Activated naive CD4-positive, alpha-beta T cell treated with anti-CD3 and anti-CD28 coated beads, Interleukin-2, amount 10 ng/mL, durations not matched to agents 7 days and 5 days (primary cell): ENCODE measurements around the gene SCN1B.
"Not testable (repeated sequence)": the region's sequence is repeated elsewhere in the genome, so short reads cannot be mapped to it uniquely, and the experiment has no call there.

Source experiments
- CTCF ChIA-PET: fragments of 350-600 bp; sonication (Branson Sonifier 250); formaldehyde crosslinking; loops from one replicate; lab custom pipeline; 2021; ENCODE audit warnings: antibody characterized with exemption; lab: Charles Lee
- DNase-seq: peaks from one replicate; pipeline ENCODE4 v3.0.0-alpha.2; 2020
- H3K27ac Mint-ChIP-seq: one replicate; pipeline ENCODE4 v1.8.0; 2021; ENCODE audit warnings: mild to moderate bottlenecking, moderate library complexity, mixed read lengths
- H3K27me3 Mint-ChIP-seq: one replicate; pipeline ENCODE4 v1.8.0; 2021; ENCODE audit warnings: mild to moderate bottlenecking, mixed read lengths
- H3K36me3 Mint-ChIP-seq: one replicate; pipeline ENCODE4 v1.8.0; 2021; ENCODE audit warnings: mixed read lengths
- H3K4me1 Mint-ChIP-seq: one replicate; pipeline ENCODE4 v1.8.0; 2021; ENCODE audit warnings: mixed read lengths
- H3K4me3 Mint-ChIP-seq: one replicate; pipeline ENCODE4 v1.8.0; 2021; ENCODE audit warnings: mild to moderate bottlenecking, moderate library complexity, mixed read lengths
- H3K9me3 Mint-ChIP-seq: one replicate; pipeline ENCODE4 v1.8.0; 2021; ENCODE audit warnings: mixed read lengths

SCN1B gene

GRCh38 chr19:35029275-35029736 is 964 bp upstream of the SCN1B start:
- Mint-ChIP-seq H3K4me3 (peak overlapping the region; percentile 57), H3K27me3 (peaks cover 49% of the 10 kb centered on the region), H3K36me3 (peaks cover 23% of the 10 kb centered on the region)
- CTCF ChIA-PET, H3K27ac Mint-ChIP-seq, H3K4me1 Mint-ChIP-seq, DNase-seq, H3K9me3 Mint-ChIP-seq: not testable (repeated sequence)

GRCh38 chr19:35029737-35030256 is 473 bp upstream of the SCN1B start:
- Mint-ChIP-seq H3K4me3 (peak overlapping the region; percentile 57), H3K4me1 (peaks cover 9% of the 10 kb centered on the region), H3K27ac (no peak overlapping the region), H3K36me3 (peaks cover 21% of the 10 kb centered on the region), H3K27me3 (peaks cover 54% of the 10 kb centered on the region), H3K9me3 (no peaks in the 10 kb centered on the region)
- CTCF ChIA-PET: interaction anchor here (0.7 kb wide), 1 partner anchor 9 kb away, joined by 3 read pairs; no protein-coding TSS in a partner anchor
- DNase-seq: no peak

GRCh38 chr19:35031072-35031881 is 1.0 kb downstream of the SCN1B start:
- Mint-ChIP-seq H3K27ac (peak overlapping the region; percentile 13), H3K4me1 (peaks cover 9% of the 10 kb centered on the region), H3K27me3 (peaks cover 56% of the 10 kb centered on the region), H3K9me3 (no peaks in the 10 kb centered on the region), H3K4me3 (peak overlapping the region; percentile 66), H3K36me3 (peaks cover 11% of the 10 kb centered on the region)
- CTCF ChIA-PET: interaction anchor here (0.7 kb wide), 1 partner anchor 30 kb away, joined by 5 read pairs; no protein-coding TSS in a partner anchor
- no peak for DNase-seq

- Mint-ChIP-seq H3K4me1 (peaks cover 9% of the 10 kb centered on the region), H3K36me3 (peaks cover 5% of the 10 kb centered on the region), H3K27me3 (peaks cover 62% of the 10 kb centered on the region), H3K27ac (no peak overlapping the region), H3K4me3 (no peak overlapping the region), H3K9me3 (no peaks in the 10 kb centered on the region)
- CTCF ChIA-PET: no interaction called here
- DNase-seq: no peak
These were observed 2.1 kb downstream of the SCN1B start for GRCh38 chr19:35032356-35032865.

- H3K4me3 Mint-ChIP-seq: no peak overlapping the region
- peaks cover 2% of the 10 kb centered on the region for H3K36me3 Mint-ChIP-seq
- no peak overlapping the region for H3K27ac Mint-ChIP-seq
- peaks cover 9% of the 10 kb centered on the region for H3K4me1 Mint-ChIP-seq
- DNase-seq: no peak
- H3K27me3 Mint-ChIP-seq: peaks cover 70% of the 10 kb centered on the region
- H3K9me3 Mint-ChIP-seq: no peaks in the 10 kb centered on the region
- CTCF ChIA-PET: interaction anchor here (0.7 to 1.0 kb wide), 2 partner anchors 9 to 33 kb away, joined by 3 to 4 read pairs; no protein-coding TSS in a partner anchor
These were observed 3.1 kb downstream of the SCN1B start for GRCh38 chr19:35033067-35034004.

- Mint-ChIP-seq H3K9me3 (no peaks in the 10 kb centered on the region), H3K27ac (no peak overlapping the region), H3K4me1 (peaks cover 9% of the 10 kb centered on the region), H3K4me3 (no peak overlapping the region), H3K36me3 (no peaks in the 10 kb centered on the region), H3K27me3 (peaks cover 73% of the 10 kb centered on the region)
- DNase-seq: no peak
- CTCF ChIA-PET: interaction anchor here (0.7 to 1.5 kb wide), 3 partner anchors 9 to 33 kb away, joined by 3 to 10 read pairs (median 4); no protein-coding TSS in a partner anchor
These were observed 3.8 kb downstream of the SCN1B start for GRCh38 chr19:35034005-35034502.

GRCh38 chr19:35034588-35035382 is 4.5 kb downstream of the SCN1B start:
- Mint-ChIP-seq H3K27me3 (peaks cover 73% of the 10 kb centered on the region), H3K4me3 (no peak overlapping the region), H3K36me3 (no peaks in the 10 kb centered on the region), H3K27ac (no peak overlapping the region), H3K4me1 (peaks cover 6% of the 10 kb centered on the region), H3K9me3 (no peaks in the 10 kb centered on the region)
- CTCF ChIA-PET: interaction anchor here (0.7 to 1.5 kb wide), 3 partner anchors 8 to 32 kb away, joined by 3 to 10 read pairs (median 4); no protein-coding TSS in a partner anchor
- no peak for DNase-seq

GRCh38 chr19:35037716-35038622 is 7.7 kb downstream of the SCN1B start:
- H3K27ac Mint-ChIP-seq: no peak overlapping the region
- CTCF ChIA-PET: interaction anchor here (0.9 to 1.2 kb wide), 4 partner anchors 8 to 65 kb away, joined by 3 to 4 read pairs (median 3); partner anchors contain the start of gene SCN1B
- H3K4me3 Mint-ChIP-seq: no peak overlapping the region
- no peaks in the 10 kb centered on the region for H3K36me3 Mint-ChIP-seq
- no peak for DNase-seq
- H3K9me3 Mint-ChIP-seq: no peaks in the 10 kb centered on the region
- peaks cover 76% of the 10 kb centered on the region for H3K27me3 Mint-ChIP-seq
- H3K4me1 Mint-ChIP-seq: peaks cover 17% of the 10 kb centered on the region

GRCh38 chr19:35038623-35039512 is 8.6 kb downstream of the SCN1B start:
- H3K4me3 Mint-ChIP-seq: no peak overlapping the region
- H3K36me3 Mint-ChIP-seq: no peaks in the 10 kb centered on the region
- CTCF ChIA-PET: interaction anchor here (0.9 to 1.1 kb wide), 2 partner anchors 9 to 26 kb away, joined by 3 read pairs; partner anchors contain the start of gene SCN1B
- no peak overlapping the region for H3K27ac Mint-ChIP-seq
- H3K27me3 Mint-ChIP-seq: peaks cover 76% of the 10 kb centered on the region
- H3K9me3 Mint-ChIP-seq: no peaks in the 10 kb centered on the region
- no peak for DNase-seq
- H3K4me1 Mint-ChIP-seq: peaks cover 17% of the 10 kb centered on the region

- Mint-ChIP-seq H3K27me3 (peaks cover 70% of the 10 kb centered on the region), H3K9me3 (no peaks in the 10 kb centered on the region), H3K4me3 (peak overlapping the region; percentile 42), H3K36me3 (no peaks in the 10 kb centered on the region), H3K27ac (no peak overlapping the region), H3K4me1 (peaks cover 20% of the 10 kb centered on the region)
- CTCF ChIA-PET: no interaction called here
- DNase-seq: no peak
These were observed 9.9 kb downstream of the SCN1B start for GRCh38 chr19:35039881-35040825.
